Fibroblast of skin of abdomen (primary cell): ENCODE measurements around the gene OR51L1. TPM values are rescaled to one million over a fixed set of nuclear protein-coding genes. Genes with fewer than 3 reads are reported as not detected.
"Not testable (repeated sequence)": the region's sequence is repeated elsewhere in the genome, so short reads cannot be mapped to it uniquely, and the experiment has no call there.

Experiments
- DNase-seq: peaks from one replicate; pipeline ENCODE4 v3.0.0-alpha.2; 2013
- polyA plus RNA-seq, 2 experiments: library from polyadenylated mRNA; unstranded; fragments of 120-200 nt; gene quantifications; one replicate each; pipeline ENCODE4 v1.2.1, GENCODE V29; 2013; ENCODE audit not compliant: insufficient read length in 2 of 2

OR51L1 gene, protein sequence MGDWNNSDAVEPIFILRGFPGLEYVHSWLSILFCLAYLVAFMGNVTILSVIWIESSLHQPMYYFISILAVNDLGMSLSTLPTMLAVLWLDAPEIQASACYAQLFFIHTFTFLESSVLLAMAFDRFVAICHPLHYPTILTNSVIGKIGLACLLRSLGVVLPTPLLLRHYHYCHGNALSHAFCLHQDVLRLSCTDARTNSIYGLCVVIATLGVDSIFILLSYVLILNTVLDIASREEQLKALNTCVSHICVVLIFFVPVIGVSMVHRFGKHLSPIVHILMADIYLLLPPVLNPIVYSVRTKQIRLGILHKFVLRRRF
- not detected for polyA plus RNA-seq (2013, experiment 1 of 2; ENCODE audit: insufficient read length)
- not detected for polyA plus RNA-seq (2013, experiment 2 of 2; ENCODE audit: insufficient read length)

- no peak for DNase-seq
Observed at GRCh38 chr11:4994551-4994950, at the start of gene OR51L1. Gene OR51L1, plus strand, starts transcription at chr11:4994851. Its CDS starts 4,132 bp downstream, at chr11:4998983.

GRCh38 chr11:4947505-4947904 is 47.1 kb upstream of the OR51L1 start, which contains the start of gene OR51A4:
Gene OR51A4, minus strand, starts transcription at chr11:4947605. Its CDS starts 505 bp downstream, at chr11:4947100.
- no peak for DNase-seq

- not testable (repeated sequence) for DNase-seq
Observed at GRCh38 chr11:4955613-4956012, 39.0 kb upstream of the OR51L1 start, which contains the start of gene OR51A2. Gene OR51A2, minus strand, starts transcription at chr11:4955713. Its CDS starts 0 bp downstream, at chr11:4955713.

GRCh38 chr11:4957396-4957795 is 37.3 kb upstream of the OR51L1 start:
- DNase-seq = no peak

DNA sequence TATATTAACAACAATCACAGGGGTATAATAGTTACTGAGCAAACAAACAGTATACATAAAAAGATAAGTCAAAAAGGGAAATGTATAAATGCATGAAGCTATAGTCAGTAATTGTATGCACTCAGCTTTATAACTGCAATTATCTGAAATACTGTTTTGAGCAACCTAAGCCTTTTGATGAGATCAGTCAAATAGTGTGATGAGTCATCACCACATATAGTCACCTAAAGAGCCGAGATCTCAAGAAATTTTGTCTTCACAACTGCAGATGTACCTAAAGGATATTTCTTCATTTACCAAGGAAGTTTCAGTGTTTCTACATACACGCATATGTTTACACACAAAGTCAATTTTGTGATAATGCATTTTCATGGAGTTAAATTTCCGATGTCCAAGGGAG is 33.8 kb upstream of the OR51L1 start:
- DNase-seq = no peak

DNA sequence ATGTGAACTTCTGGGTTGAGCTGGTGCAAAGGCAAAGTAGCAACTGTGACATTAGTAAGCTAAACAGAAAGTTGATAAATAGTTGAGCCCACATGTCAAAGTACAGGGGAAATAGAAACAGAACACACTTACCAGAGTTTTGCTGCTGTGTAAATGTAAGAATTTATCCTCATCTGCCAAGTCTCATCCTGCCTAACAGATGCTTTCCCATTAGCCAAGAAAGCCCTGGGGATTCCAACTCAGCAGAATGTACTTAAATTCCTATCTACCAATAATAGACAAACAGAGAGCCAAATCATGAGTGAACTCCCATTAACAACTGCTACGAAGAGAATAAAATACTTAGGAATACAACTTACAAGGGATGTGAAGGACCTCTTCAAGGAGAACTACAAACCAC is 31.8 kb upstream of the OR51L1 start:
- DNase-seq = no peak

DNA sequence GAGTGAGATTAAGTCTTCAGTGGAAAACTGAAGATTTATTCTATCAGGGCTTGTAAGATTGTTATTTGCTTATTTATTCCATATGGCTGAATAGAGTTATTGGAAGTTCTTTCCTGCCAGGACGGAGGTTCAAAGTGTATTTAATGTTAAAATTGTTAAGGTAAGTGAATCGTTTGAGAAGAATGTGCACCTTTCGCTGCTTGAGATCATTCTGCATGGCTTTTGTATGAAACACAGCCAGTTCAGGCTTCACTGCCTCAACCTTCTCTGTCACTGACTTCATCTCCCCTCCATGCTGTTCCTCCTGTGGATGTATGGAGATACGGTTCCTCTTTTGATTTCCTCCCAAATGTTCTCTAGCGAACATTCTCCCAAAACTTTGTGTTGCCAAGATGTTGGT is 19.2 kb upstream of the OR51L1 start:
- no peak for DNase-seq

- DNase-seq = no peak
Observed at GRCh38 chr11:4979036-4979435, 15.6 kb upstream of the OR51L1 start.

- no peak for DNase-seq
Observed at GRCh38 chr11:4982678-4983077, 12.0 kb upstream of the OR51L1 start.

DNA sequence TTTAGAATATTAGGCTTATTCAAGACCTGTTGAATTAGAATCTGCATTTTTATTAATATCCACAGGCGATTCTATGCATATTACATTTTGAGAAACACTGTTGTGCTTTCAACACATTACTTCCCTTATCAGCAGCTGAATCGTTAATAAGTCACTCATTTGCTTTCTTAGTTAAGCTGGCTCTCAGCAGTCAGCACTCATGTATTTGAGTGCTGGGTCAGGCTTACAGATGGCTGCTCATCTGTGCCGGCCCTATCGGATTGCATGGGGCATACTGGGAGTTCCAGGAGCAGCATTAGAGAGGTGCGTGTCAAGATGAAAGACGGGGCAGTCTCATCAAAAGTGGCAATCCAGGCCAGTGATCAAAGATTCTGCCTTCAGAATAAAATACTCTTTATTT is 10.8 kb upstream of the OR51L1 start:
- no peak for DNase-seq

DNA sequence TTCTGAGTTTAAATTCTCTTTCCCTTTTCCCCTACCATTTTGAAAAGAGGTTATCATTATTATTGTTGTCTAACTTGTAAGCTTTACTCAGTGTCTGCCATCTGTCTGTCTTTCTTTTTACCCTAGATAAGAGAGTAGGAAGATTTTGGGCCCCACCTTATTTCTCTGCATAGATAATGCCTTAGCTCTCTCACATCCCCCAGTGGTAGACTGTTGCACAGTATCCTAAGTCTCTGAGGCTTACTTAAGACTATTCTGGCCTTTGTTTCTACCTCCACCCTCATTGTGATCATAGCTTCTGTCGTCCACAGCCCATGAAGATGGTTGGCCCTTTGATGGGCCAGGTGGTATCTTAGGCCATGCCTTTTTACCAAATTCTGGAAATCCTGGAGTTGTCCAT is 3.6 kb upstream of the OR51L1 start:
- DNase-seq = no peak

GRCh38 chr11:5004424-5005274 is 10.0 kb downstream of the OR51L1 start:
- peak; percentile 53 for DNase-seq

- no peak for DNase-seq
Observed at GRCh38 chr11:5007561-5007960, 12.9 kb downstream of the OR51L1 start.

GRCh38 chr11:5011254-5011653 is 16.6 kb downstream of the OR51L1 start:
- DNase-seq = no peak

DNA sequence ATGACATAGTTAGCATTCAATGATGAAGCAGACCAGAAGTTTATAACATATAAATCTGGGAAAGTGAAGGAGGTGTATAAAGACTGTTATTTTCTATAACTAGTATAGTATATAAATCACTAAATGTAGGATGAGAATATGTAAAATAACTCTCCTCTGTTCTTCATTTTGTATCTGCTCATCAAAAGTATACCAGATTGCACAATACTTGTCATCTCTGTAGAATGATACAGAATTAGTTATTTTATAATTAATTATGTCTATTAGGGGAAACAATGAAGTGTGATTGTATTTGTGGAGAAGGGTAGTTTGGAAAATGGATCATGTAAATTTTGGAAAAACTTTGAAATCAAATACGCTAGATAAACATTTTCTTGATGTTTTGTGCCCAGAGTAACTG is 18.4 kb downstream of the OR51L1 start:
- DNase-seq = no peak

GRCh38 chr11:5021996-5022395 is 27.3 kb downstream of the OR51L1 start:
- no peak for DNase-seq

GRCh38 chr11:5036669-5037068 is 42.0 kb downstream of the OR51L1 start:
- DNase-seq = no peak

DNA sequence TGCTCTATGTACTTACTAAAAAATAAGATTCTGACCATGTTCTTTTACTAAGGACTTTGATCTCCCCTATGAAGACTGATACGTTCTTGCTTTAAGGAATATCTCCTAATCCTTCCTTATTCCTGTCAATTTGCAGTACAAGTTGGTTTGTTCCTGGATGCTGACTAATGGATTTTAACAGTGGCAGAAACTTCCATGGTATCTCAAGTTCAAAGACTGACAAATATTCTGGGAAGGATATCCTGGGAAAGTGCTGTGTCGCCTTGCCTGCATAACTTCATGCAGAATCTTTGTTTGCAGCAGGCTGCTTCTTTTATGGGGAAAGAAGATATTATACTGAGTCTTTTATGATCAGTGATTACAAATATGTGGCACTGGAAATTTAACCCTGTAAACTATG is 43.3 kb downstream of the OR51L1 start:
- DNase-seq = no peak

DNA sequence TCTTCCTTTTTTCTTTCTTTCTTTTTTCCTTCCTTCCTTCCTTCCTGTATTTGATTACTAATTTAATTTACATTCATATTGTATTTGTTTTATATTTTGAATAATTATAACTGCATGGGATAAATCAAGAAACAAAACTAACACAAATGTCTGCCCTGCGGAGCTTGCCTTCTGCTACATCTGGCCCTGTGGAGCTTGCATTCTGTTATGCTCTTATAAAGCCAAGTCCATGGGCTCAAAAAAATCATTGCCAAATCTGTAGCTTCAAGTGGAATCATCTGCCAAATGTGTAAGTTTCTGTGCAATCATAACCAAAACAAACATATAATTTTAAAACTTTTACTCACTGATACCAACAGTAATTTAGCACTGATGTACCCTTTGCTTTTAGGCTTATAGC is 43.7 kb downstream of the OR51L1 start:
- no peak for DNase-seq

DNA sequence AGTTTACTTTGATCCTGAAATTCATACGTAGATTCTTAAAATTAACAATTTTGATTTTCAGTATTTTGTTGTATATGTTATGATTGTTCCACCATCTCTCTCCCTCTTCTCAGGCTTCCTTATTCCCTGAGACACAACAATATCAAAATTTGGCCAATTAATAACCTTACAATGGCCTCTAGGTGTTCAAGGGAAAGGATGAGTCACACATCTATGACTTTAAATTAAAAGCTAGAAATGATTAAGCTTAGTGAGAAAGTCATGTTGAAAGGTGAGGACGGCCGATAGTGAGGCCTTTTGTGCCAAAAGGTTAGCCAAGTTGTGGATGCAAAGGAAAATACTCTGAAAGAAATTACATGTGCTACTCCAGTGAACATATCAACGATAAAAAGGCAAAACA is 46.2 kb downstream of the OR51L1 start:
- no peak for DNase-seq

DNA sequence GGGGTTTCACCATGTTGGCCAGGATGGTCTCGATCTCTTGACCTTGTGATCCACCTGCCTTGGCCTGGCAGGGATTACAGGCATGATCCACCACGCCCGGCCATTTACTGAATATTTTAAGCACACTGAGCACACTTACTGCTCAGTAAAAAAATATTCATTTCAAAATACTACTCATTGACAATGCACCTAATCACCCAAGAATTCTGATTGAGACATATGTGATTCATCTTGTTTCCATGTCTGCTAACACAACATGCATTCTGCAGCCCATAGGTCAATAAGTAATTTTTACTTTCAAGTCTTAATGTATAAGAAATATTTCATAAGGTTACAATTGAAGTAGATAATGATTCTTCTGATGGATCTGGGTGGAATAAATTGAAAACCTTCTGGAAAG is 47.4 kb downstream of the OR51L1 start:
- peak; percentile 6 for DNase-seq

- DNase-seq = peak; percentile 69
Observed at GRCh38 chr11:5043380-5043779, 48.7 kb downstream of the OR51L1 start.

- DNase-seq = no peak
Observed at GRCh38 chr11:5046226-5046625, 51.6 kb downstream of the OR51L1 start, which contains the start of gene OR52J3. Gene OR52J3, plus strand, starts transcription at chr11:5046526. Its CDS starts 0 bp downstream, at chr11:5046526.
